Mammary epithelial cell (primary cell): Measurements from ENCODE around the gene RAB38.

Source experiments
- EZH2 ChIP-seq: IDR thresholded peaks from 2 replicates; pipeline ENCODE4 v1.6.1; 2012; ENCODE audit warnings: low read length, inconsistent platforms, borderline replicate concordance
- TF ChIP-seq, protein P1 (sequence below), 2 donors: IDR thresholded peaks in 1 of 2; conservative IDR thresholded peaks in 1 of 2; 2 replicates each; pipeline ENCODE4 v1.5.1; 2011 to 2012; ENCODE audit warnings: inconsistent platforms in 2 of 2, low read length in 2 of 2, mild to moderate bottlenecking in 2 of 2, control low read depth in 1 of 2, low read depth in 1 of 2; ENCODE audit not compliant: insufficient read depth in 1 of 2; ENCODE audit errors: extremely low read depth in 1 of 2

GRCh38 chr11:88100151-88100550, 75.1 kb downstream of the RAB38 start:
- TF ChIP-seq, protein P1, sequence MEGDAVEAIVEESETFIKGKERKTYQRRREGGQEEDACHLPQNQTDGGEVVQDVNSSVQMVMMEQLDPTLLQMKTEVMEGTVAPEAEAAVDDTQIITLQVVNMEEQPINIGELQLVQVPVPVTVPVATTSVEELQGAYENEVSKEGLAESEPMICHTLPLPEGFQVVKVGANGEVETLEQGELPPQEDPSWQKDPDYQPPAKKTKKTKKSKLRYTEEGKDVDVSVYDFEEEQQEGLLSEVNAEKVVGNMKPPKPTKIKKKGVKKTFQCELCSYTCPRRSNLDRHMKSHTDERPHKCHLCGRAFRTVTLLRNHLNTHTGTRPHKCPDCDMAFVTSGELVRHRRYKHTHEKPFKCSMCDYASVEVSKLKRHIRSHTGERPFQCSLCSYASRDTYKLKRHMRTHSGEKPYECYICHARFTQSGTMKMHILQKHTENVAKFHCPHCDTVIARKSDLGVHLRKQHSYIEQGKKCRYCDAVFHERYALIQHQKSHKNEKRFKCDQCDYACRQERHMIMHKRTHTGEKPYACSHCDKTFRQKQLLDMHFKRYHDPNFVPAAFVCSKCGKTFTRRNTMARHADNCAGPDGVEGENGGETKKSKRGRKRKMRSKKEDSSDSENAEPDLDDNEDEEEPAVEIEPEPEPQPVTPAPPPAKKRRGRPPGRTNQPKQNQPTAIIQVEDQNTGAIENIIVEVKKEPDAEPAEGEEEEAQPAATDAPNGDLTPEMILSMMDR (conservative IDR thresholded peaks at IDR 0.05 in 1 of 2, IDR thresholded peaks at IDR 0.05 in 1 of 2; ENCODE audit: extremely low read depth in 1 of 2, insufficient read depth in 1 of 2, low read depth in 1 of 2, low read length in 2 of 2), result no peak
- no peak for TF ChIP-seq EZH2
